AG10803 (cell line): ENCODE measurements around the gene FUCA1.

Experiments used
- DNase-seq: peaks from one replicate; pipeline ENCODE4 v3.0.0; 2010; ENCODE audit warnings: low read depth
- H3K4me3 ChIP-seq: 2 replicates; pipeline ENCODE4 v1.5.1; 2011; ENCODE audit warnings: mild to moderate bottlenecking, low read length, control low read depth
- CTCF ChIP-seq: conservative IDR thresholded peaks from 2 replicates; pipeline ENCODE4 v1.5.1; 2011; ENCODE audit warnings: mild to moderate bottlenecking, low read length, control low read depth, inconsistent platforms

FUCA1 gene

DNA sequence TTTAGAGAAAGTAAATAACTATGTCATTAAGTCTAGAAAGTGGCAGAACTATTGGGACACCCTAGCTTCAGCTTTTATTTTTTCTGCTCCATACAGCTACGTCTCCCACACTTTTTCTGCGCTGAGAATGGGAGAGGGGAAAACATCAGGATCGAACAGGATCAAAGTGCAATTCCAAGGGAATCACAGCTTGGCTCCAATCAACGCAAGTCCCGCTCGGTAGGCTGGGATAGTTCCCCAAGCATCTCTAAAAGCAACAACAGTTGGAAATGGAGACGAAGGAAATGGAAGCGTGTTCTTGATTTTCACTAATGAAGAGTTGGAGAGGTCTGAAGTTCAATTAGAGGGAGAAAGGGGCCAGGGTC lies 43.4 kb downstream of the FUCA1 start:
- no peak for DNase-seq
- H3K4me3 ChIP-seq: peak overlapping the region; percentile 98
- no peak for TF ChIP-seq CTCF

GRCh38 chr1:23823767-23824166 lies 44.3 kb downstream of the FUCA1 start:
- TF ChIP-seq CTCF: no peak
- no peak for DNase-seq
- no peak overlapping the region for H3K4me3 ChIP-seq

- DNase-seq: no peak
- TF ChIP-seq CTCF: no peak
- H3K4me3 ChIP-seq: no peak overlapping the region
These were observed 50.5 kb downstream of the FUCA1 start for GRCh38 chr1:23817633-23818032.

DNA sequence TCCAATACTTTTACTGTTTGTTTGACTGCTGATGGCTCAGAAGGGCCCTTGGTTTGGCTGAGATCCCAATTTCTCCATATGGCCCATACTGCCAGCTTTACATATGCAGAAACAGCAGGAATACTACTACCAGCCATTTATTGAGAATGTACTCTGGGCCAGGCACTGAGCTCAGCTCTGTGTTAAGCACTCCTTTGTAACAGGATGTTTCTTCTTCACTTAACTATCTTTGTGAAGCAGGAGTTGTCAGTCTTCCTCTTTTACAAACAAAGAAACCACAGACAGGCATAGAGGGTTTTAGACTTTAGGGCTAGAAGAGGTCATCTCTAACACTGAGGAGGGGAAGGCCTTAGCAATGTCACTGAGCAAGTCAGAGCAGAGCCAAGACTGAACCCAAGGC lies 51.2 kb downstream of the FUCA1 start:
- TF ChIP-seq CTCF: no peak
- no peak overlapping the region for H3K4me3 ChIP-seq
- no peak for DNase-seq

DNA sequence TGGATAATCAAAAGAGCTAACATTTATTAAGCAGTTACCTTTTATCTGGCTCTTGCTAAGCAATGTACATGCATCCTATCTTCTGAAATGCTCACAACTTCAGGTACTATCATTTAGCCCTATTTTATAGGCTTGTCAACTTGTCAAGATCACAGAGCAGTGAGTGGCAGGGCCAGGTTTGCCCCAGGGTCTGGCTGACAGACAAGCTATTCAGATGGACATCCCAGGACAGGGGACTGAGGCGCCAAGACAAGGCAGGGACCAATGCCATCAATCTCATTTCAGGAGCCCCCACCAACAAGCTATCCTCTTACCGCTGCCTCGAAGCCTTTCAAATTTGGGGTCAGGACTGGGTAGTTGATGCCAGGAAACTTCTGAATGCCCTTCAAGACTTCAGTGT lies 51.7 kb downstream of the FUCA1 start:
- no peak overlapping the region for H3K4me3 ChIP-seq
- no peak for DNase-seq
- TF ChIP-seq CTCF: no peak

DNA sequence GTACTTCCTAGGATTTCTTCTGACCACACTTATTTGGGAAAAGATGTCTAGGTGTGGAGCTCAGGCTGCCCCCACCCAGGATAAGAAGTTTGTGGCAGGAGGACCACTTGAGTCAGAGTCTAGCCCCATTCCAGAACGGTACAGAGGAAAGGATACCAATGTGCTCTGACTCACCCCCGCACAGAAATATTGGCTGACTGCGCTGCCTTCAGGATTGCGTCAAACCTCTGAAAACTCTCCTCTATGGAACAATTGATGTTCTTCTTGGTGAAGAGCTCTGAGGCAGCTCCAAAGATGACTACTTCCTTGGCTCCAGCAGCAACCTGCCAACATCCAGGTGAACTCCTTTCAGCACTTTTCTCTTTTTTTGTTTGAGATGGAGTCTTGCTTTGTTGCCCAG lies 54.1 kb downstream of the FUCA1 start:
- no peak overlapping the region for H3K4me3 ChIP-seq
- no peak for TF ChIP-seq CTCF
- no peak for DNase-seq

GRCh38 chr1:23810818-23811540 lies 57.1 kb downstream of the FUCA1 start:
- peak; percentile 61 for TF ChIP-seq CTCF
- no peak for DNase-seq
- no peak overlapping the region for H3K4me3 ChIP-seq
